DOHH2 (cell line): ENCODE data around the gene SHB.

Experiments
- H3F3A ChIP-seq: fragments of 200-600 bp; sonication (generic), shearing (Covaris generic); 2 replicates; pipeline ENCODE4 v1.6.0; 2016; ENCODE audit warnings: antibody characterized with exemption, mild to moderate bottlenecking; ENCODE audit not compliant: control insufficient read depth, insufficient read depth
- H3K27ac ChIP-seq: fragments of 200-600 bp; sonication (generic); 2 replicates; pipeline ENCODE4 v1.5.1; 2014; ENCODE audit warnings: low read depth, mild to moderate bottlenecking, low read length, moderate library complexity
- H3K27me3 ChIP-seq: fragments of 200-600 bp; sonication (generic); 2 replicates; pipeline ENCODE4 v1.6.1; 2014; ENCODE audit warnings: mild to moderate bottlenecking, low read length, mixed read lengths; ENCODE audit not compliant: control insufficient read depth
- H3K36me3 ChIP-seq: fragments of 200-600 bp; sonication (generic); 2 replicates; pipeline ENCODE4 v1.6.1; 2014; ENCODE audit warnings: mild to moderate bottlenecking, low read length, moderate library complexity, mixed read lengths; ENCODE audit not compliant: control insufficient read depth
- H3K4me1 ChIP-seq: fragments of 200-600 bp; sonication (generic); 2 replicates; pipeline ENCODE4 v1.6.1; 2014; ENCODE audit warnings: mild to moderate bottlenecking, low read length, mixed read lengths; ENCODE audit not compliant: control insufficient read depth
- H3K4me2 ChIP-seq: fragments of 200-600 bp; sonication (generic); 2 replicates; pipeline ENCODE4 v1.6.0; 2014; ENCODE audit warnings: mild to moderate bottlenecking, low read length, moderate library complexity
- H3K4me3 ChIP-seq: fragments of 200-600 bp; sonication (generic); 2 replicates; pipeline ENCODE4 v1.5.1; 2014; ENCODE audit warnings: mild to moderate bottlenecking, low read length, mixed read lengths
- H3K79me2 ChIP-seq: fragments of 200-600 bp; sonication (generic); 2 replicates; pipeline ENCODE4 v1.6.1; 2014; ENCODE audit warnings: mild to moderate bottlenecking, low read length, mixed read lengths; ENCODE audit not compliant: control insufficient read depth
- H3K9me2 ChIP-seq: fragments of 200-600 bp; sonication (generic); replicated peaks from 2 replicates; pipeline ENCODE4 v1.6.1; 2014; ENCODE audit warnings: mild to moderate bottlenecking, low read length, mixed read lengths; ENCODE audit not compliant: control insufficient read depth
- H3K9me3 ChIP-seq: fragments of 200-600 bp; sonication (generic); 2 replicates; pipeline ENCODE4 v1.6.1; 2014; ENCODE audit warnings: antibody characterized with exemption, low read length, mixed read lengths; ENCODE audit not compliant: control insufficient read depth, insufficient read depth
- H4K20me1 ChIP-seq: fragments of 200-600 bp; sonication (generic); 2 replicates; pipeline ENCODE4 v1.6.0; 2014; ENCODE audit warnings: low read depth, mild to moderate bottlenecking, antibody characterized with exemption, low read length, moderate library complexity; ENCODE audit not compliant: control insufficient read depth, insufficient read depth
- EZH2phosphoT487 ChIP-seq: fragments of 200-600 bp; sonication (generic); IDR thresholded peaks from 2 replicates; pipeline ENCODE4 v1.6.1; 2017; ENCODE audit warnings: borderline replicate concordance, mild to moderate bottlenecking, antibody characterized with exemption, low read length, moderate library complexity, mixed read lengths
- TF ChIP-seq, protein P1 (sequence below): fragments of 200-600 bp; sonication (generic); IDR thresholded peaks from one replicate; pipeline ENCODE4 v1.5.1; 2014; ENCODE audit warnings: antibody characterized with exemption, mild to moderate bottlenecking, low read depth, low read length; ENCODE audit not compliant: poor library complexity, severe bottlenecking

SHB gene

DNA sequence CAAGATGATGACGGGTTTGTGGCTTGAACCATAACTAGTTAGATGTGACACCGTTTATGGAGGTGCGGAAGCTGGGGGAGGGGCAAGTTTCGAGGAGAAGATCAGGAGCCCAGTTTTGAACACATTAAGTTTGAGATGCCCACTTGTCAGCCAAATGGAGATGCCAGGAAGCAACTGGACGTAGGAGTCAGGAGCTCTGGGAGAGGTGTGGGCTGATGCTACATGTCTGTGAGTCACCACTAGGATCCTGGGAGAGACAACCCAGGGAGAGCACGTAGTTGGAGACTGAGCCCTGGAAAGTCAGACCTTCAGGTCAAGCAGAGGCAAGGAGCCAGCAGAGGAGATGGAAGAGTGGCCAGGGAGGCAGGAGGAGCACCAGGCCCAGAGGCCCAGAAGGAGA lies 116.3 kb downstream of the SHB start:
- Histone ChIP-seq H3K4me3 (no peak overlapping the region), H3K79me2 (no peaks in the 10 kb centered on the region), H3K9me2 (no peaks in the 10 kb centered on the region), H4K20me1 (no peaks in the 10 kb centered on the region), H3K27me3 (peaks cover under 1% of the 10 kb centered on the region; the same call in 1 of the 2 replicates), H3K4me2 (no peak overlapping the region), H3K9me3 (no peaks in the 10 kb centered on the region), H3K36me3 (no peaks in the 10 kb centered on the region), H3F3A (no peaks in the 10 kb centered on the region), H3K4me1 (no peaks in the 10 kb centered on the region), H3K27ac (no peak overlapping the region)
- TF ChIP-seq EZH2phosphoT487, result no peak
- TF ChIP-seq, protein P1, sequence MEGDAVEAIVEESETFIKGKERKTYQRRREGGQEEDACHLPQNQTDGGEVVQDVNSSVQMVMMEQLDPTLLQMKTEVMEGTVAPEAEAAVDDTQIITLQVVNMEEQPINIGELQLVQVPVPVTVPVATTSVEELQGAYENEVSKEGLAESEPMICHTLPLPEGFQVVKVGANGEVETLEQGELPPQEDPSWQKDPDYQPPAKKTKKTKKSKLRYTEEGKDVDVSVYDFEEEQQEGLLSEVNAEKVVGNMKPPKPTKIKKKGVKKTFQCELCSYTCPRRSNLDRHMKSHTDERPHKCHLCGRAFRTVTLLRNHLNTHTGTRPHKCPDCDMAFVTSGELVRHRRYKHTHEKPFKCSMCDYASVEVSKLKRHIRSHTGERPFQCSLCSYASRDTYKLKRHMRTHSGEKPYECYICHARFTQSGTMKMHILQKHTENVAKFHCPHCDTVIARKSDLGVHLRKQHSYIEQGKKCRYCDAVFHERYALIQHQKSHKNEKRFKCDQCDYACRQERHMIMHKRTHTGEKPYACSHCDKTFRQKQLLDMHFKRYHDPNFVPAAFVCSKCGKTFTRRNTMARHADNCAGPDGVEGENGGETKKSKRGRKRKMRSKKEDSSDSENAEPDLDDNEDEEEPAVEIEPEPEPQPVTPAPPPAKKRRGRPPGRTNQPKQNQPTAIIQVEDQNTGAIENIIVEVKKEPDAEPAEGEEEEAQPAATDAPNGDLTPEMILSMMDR, result no peak

DNA sequence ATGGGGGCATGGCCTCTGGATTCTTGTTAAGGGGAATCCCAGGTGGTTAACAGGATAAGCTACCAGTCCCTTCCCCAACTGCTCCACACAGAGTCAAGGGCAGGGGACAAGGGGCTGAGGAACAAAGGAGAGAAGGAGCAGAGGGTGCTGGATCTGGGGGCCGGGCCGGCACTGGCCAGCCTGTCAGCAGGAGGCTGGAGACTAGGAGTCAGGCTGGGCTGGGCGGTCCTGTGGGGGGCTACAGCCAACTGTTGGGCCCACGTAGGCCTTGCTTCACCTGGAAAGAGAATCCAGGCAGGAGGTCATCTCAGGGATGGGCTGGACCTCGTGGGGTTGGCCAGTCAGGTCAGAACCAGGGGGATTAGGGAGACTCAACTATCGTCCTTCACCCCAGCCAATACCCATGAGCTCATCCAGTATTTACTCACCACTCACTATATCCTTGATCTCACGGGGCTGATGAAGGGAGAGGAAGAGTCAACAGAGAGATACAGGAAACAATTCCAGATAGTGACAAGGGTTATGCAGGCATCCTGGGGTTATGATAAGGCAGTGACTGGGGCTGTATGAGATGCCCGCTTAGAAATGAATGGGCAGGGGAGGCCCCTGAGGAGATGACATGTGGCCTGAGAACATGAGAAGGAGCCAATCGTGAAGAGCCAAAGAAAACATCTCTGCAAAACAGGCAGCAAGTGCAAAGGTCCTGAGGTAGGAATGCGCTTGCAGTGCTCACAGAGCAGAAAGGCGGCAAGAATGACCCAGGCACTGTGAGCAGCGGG lies 117.2 kb downstream of the SHB start:
- Histone ChIP-seq H3K4me1 (no peaks in the 10 kb centered on the region), H3K9me2 (no peaks in the 10 kb centered on the region), H3K79me2 (no peaks in the 10 kb centered on the region), H3F3A (no peaks in the 10 kb centered on the region), H3K4me2 (no peak overlapping the region), H3K27me3 (peaks cover 8% of the 10 kb centered on the region; the same call in 1 of the 2 replicates), H3K27ac (no peak overlapping the region), H3K36me3 (no peaks in the 10 kb centered on the region), H3K4me3 (no peak overlapping the region), H3K9me3 (no peaks in the 10 kb centered on the region), H4K20me1 (no peaks in the 10 kb centered on the region)
- TF ChIP-seq EZH2phosphoT487, result no peak
- TF ChIP-seq, protein P1, result no peak

DNA sequence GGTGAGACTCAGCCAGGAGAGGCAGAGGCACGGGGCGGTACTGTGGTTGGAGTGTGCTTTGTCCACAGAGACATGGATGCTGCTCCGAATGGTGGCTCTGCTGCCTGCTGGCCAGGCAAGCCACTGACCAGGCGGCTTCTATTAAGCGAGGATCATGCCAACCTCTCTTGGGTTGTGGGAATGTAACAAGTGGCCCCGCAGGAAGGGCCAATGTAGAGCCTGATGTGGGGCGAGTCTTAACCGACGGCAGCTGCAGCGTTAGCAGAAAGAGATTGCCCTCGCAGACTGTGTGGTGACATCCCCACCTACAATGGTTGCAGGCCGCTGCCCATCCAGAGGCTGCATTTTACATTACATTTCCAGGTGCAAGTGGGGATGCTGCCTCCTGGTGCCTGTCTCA lies 118.5 kb downstream of the SHB start:
- H3K79me2 ChIP-seq, result no peaks in the 10 kb centered on the region
- TF ChIP-seq EZH2phosphoT487, result no peak
- H3K36me3 ChIP-seq, result no peaks in the 10 kb centered on the region
- H3K27ac ChIP-seq, result no peak overlapping the region
- H3K9me3 ChIP-seq, result no peaks in the 10 kb centered on the region
- H4K20me1 ChIP-seq, result no peaks in the 10 kb centered on the region
- no peak overlapping the region for H3K4me2 ChIP-seq
- H3K27me3 ChIP-seq, result peaks cover 8% of the 10 kb centered on the region; the same call in 1 of the 2 replicates
- H3K9me2 ChIP-seq, result no peaks in the 10 kb centered on the region
- H3K4me3 ChIP-seq, result no peak overlapping the region
- no peaks in the 10 kb centered on the region for H3K4me1 ChIP-seq
- H3F3A ChIP-seq, result no peaks in the 10 kb centered on the region

DNA sequence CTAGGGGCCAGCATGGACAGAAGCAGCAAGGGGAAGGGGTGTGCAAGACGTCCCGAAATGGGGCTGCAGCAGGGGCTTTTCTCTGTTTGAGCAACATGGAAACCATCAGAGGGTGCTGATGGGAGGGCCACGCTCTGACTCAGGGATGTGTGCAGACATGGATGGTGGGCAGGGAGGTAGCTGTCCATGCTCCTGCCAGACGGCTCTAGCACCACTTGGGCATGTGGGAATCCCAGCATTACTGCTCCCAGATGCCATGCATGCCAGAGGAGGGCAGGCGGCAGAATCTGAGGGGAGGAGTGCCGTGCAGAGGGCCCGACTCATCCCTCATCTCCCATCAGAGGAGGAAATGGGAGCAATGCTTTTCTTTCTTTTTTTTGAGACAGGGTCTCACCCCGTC lies 119.5 kb downstream of the SHB start:
- H3K27ac ChIP-seq, result no peak overlapping the region
- no peak overlapping the region for H3K4me2 ChIP-seq
- H3K9me3 ChIP-seq, result no peaks in the 10 kb centered on the region
- peaks cover 8% of the 10 kb centered on the region; the same call in 1 of the 2 replicates for H3K27me3 ChIP-seq
- no peak for TF ChIP-seq EZH2phosphoT487
- TF ChIP-seq, protein P1, result no peak
- H3K4me1 ChIP-seq, result no peaks in the 10 kb centered on the region
- no peaks in the 10 kb centered on the region for H3K79me2 ChIP-seq
- H3K4me3 ChIP-seq, result no peak overlapping the region
- no peaks in the 10 kb centered on the region for H3K9me2 ChIP-seq
- H4K20me1 ChIP-seq, result no peaks in the 10 kb centered on the region
- H3F3A ChIP-seq, result no peaks in the 10 kb centered on the region
- H3K36me3 ChIP-seq, result no peaks in the 10 kb centered on the region
